SK-N-SH (cell line): ENCODE results near the gene NKG7. TPM values are rescaled to one million over a fixed set of nuclear protein-coding genes. Genes with fewer than 3 reads are reported as not detected.
A peak's percentile ranks its signal among the peaks of the same experiment; 100 is the strongest.

Experiments
- CTCF ChIA-PET: fragments of 300-600, 350-600 bp; formaldehyde crosslinking; extraction: SDS; loops from one replicate; lab custom pipeline; 2021; lab: Yijun Ruan, JAX
- POLR2A ChIA-PET: fragments of 350-600 bp; sonication (Branson Sonifier 250); formaldehyde crosslinking; extraction: SDS; loops from one replicate; lab custom pipeline; 2020; ENCODE audit warnings: antibody characterized with exemption, inconsistent platforms; lab: Yijun Ruan, JAX
- DNase-seq: peaks from one replicate; pipeline ENCODE4 v3.0.0; 2012
- H2AFZ ChIP-seq: fragments of 200-600 bp; sonication (generic); 2 replicates; pipeline ENCODE4 v1.8.1; 2016; ENCODE audit warnings: antibody characterized with exemption, mild to moderate bottlenecking, low read depth
- H3F3A ChIP-seq: fragments of 200-600 bp; sonication (generic); replicated peaks from 2 replicates; pipeline ENCODE3; 2016; ENCODE audit warnings: antibody characterized with exemption, mild to moderate bottlenecking; ENCODE audit not compliant: insufficient read depth
- H3K27ac ChIP-seq, 2 experiments: fragments of 200-500 bp in 1 of 2; fragments of 200-600 bp in 1 of 2; sonication (Bioruptor generic) in 1 of 2; sonication (generic), shearing (Covaris generic) in 1 of 2; 2 replicates each; pipeline versions ENCODE4 v1.5.1 to v1.6.1; 2014 to 2016; ENCODE audit warnings: low read depth in 2 of 2, inconsistent platforms in 1 of 2, low read length in 1 of 2, mild to moderate bottlenecking in 1 of 2, mixed read lengths in 1 of 2
- H3K27me3 ChIP-seq: fragments of 200-600 bp; sonication (generic), shearing (Covaris generic); 2 replicates; pipeline ENCODE4 v1.6.1; 2016; ENCODE audit warnings: mixed run types; ENCODE audit not compliant: insufficient read depth
- H3K36me3 ChIP-seq, 2 experiments: fragments of 200-500 bp in 1 of 2; fragments of 200-600 bp in 1 of 2; sonication (Bioruptor generic) in 1 of 2; sonication (generic) in 1 of 2; replicated peaks in 1 of 2; 2 replicates each; pipeline versions ENCODE3 to v1.5.1; 2014 to 2016; ENCODE audit warnings: low read length in 1 of 2, mild to moderate bottlenecking in 1 of 2; ENCODE audit not compliant: insufficient read depth in 2 of 2, control insufficient read depth in 1 of 2
- H3K4me1 ChIP-seq, 2 experiments: fragments of 200-500 bp in 1 of 2; fragments of 200-600 bp in 1 of 2; sonication (Bioruptor generic) in 1 of 2; sonication (generic), shearing (Covaris generic) in 1 of 2; 2 replicates each; pipeline versions ENCODE4 v1.5.1 to v1.6.1; 2014 to 2016; ENCODE audit warnings: low read depth in 1 of 2, low read length in 1 of 2, mixed run types in 1 of 2; ENCODE audit not compliant: insufficient read depth in 2 of 2, control insufficient read depth in 1 of 2
- H3K4me2 ChIP-seq: fragments of 200-600 bp; sonication (generic), shearing (Covaris generic); 2 replicates; pipeline ENCODE4 v1.6.1; 2017; ENCODE audit warnings: mixed run types
- H3K4me3 ChIP-seq, 2 experiments: fragments of 200-500 bp in 1 of 2; fragments of 200-600 bp in 1 of 2; sonication (Bioruptor generic) in 1 of 2; sonication (generic), shearing (Covaris generic) in 1 of 2; 2 replicates each; pipeline versions ENCODE4 v1.5.1 to v1.8.1; 2014 to 2016; ENCODE audit warnings: low read depth in 2 of 2, inconsistent platforms in 1 of 2, low read length in 1 of 2, mild to moderate bottlenecking in 1 of 2, mixed read lengths in 1 of 2, moderate library complexity in 1 of 2
- H3K79me2 ChIP-seq: fragments of 200-600 bp; sonication (generic); 2 replicates; pipeline ENCODE4 v1.8.1; 2017; ENCODE audit warnings: mild to moderate bottlenecking; ENCODE audit not compliant: insufficient read depth
- H3K9ac ChIP-seq: fragments of 200-600 bp; sonication (generic); 2 replicates; pipeline ENCODE4 v1.6.1; 2017; ENCODE audit warnings: mixed run types
- H3K9me2 ChIP-seq: fragments of 200-600 bp; sonication (generic); 2 replicates; pipeline ENCODE4 v1.6.1; 2017; ENCODE audit warnings: mixed run types
- H3K9me3 ChIP-seq: fragments of 200-600 bp; sonication (generic); 2 replicates; pipeline ENCODE4 v1.6.1; 2017; ENCODE audit warnings: mixed run types, mild to moderate bottlenecking, moderate library complexity
- H4K20me1 ChIP-seq: fragments of 200-600 bp; sonication (generic); 2 replicates; pipeline ENCODE4 v1.6.1; 2017; ENCODE audit warnings: mild to moderate bottlenecking, mixed run types; ENCODE audit not compliant: insufficient read depth
- EP300 ChIP-seq, 2 experiments: IDR thresholded peaks; 2 replicates each; pipeline versions ENCODE4 v1.4.0 to v1.6.1; 2012; ENCODE audit warnings: borderline replicate concordance in 1 of 2, low read depth in 1 of 2, low read length in 1 of 2
- EZH2phosphoT487 ChIP-seq: fragments of 200-600 bp; sonication (generic); IDR thresholded peaks from 2 replicates; pipeline ENCODE4 v1.6.1; 2017; ENCODE audit warnings: low read depth, mixed run types, mild to moderate bottlenecking, antibody characterized with exemption, moderate library complexity, borderline replicate concordance
- FOSL2 ChIP-seq: IDR thresholded peaks from 2 replicates; pipeline ENCODE4 v1.4.0; 2012; ENCODE audit warnings: low read depth, mild to moderate bottlenecking, moderate library complexity, borderline replicate concordance
- GATA2 ChIP-seq: sonication (generic); formaldehyde crosslinking; IDR thresholded peaks from 2 replicates; pipeline ENCODE4 v1.5.0; 2020; ENCODE audit warnings: mild to moderate bottlenecking, missing genetic modification reagents
- MEF2A ChIP-seq: IDR thresholded peaks from 2 replicates; pipeline ENCODE4 v1.4.0; 2012; ENCODE audit warnings: low read depth, borderline replicate concordance
- NRF1 ChIP-seq: IDR thresholded peaks from 2 replicates; pipeline ENCODE4 v1.6.1; 2012; ENCODE audit warnings: low read depth, mild to moderate bottlenecking, low read length
- POLR2AphosphoS5 ChIP-seq: IDR thresholded peaks from 2 replicates; pipeline ENCODE4 v1.6.1; 2012; ENCODE audit warnings: low read depth, low read length
- RAD21 ChIP-seq: IDR thresholded peaks from 2 replicates; pipeline ENCODE4 v1.6.1; 2012; ENCODE audit warnings: mild to moderate bottlenecking, low read length
- RCOR1 ChIP-seq: fragments of 150-350 bp; IDR thresholded peaks from 2 replicates; pipeline ENCODE4 v1.6.1; 2017; ENCODE audit warnings: antibody characterized with exemption, low read length
- REST ChIP-seq: IDR thresholded peaks from 2 replicates; pipeline ENCODE4 v1.6.1; 2012; ENCODE audit warnings: mild to moderate bottlenecking, low read depth, low read length, moderate library complexity
- RFX5 ChIP-seq: IDR thresholded peaks from 2 replicates; pipeline ENCODE4 v1.6.1; 2012; ENCODE audit warnings: mild to moderate bottlenecking, improper control_type of control experiment, low read length
- TAF1 ChIP-seq: IDR thresholded peaks from 2 replicates; pipeline ENCODE4 v1.6.1; 2012; ENCODE audit warnings: low read depth, mild to moderate bottlenecking, low read length, moderate library complexity, borderline replicate concordance
- WGBS: methylation state at CpG from one replicate; pipeline ENCODE4 v1.1.6; 2017; ENCODE audit warnings: low lambda C conversion rate; 5-methylcytosine and 5-hydroxymethylcytosine counted together
- polyA plus RNA-seq, 3 experiments: library from polyadenylated mRNA; depleted of rRNA; stranded (reverse); fragments of >200 nt; gene quantifications; 2 replicates each; pipeline ENCODE4 v1.2.3, GENCODE V29; 2012
- TF ChIP-seq, protein P1 (sequence below): IDR thresholded peaks from 2 replicates; pipeline ENCODE4; 2012
- TF ChIP-seq, protein P2 (sequence below): fragments of 150-350 bp; IDR thresholded peaks from 2 replicates; pipeline ENCODE4 v1.6.1; 2017; ENCODE audit warnings: antibody characterized with exemption, low read length, low read depth, borderline replicate concordance
- TF ChIP-seq, protein P3 (sequence below): IDR thresholded peaks from 2 replicates; pipeline ENCODE4 v1.4.0; 2012; ENCODE audit warnings: low read depth, borderline replicate concordance

The NKG7 gene
- polyA plus RNA-seq, 1 of the 3 experiments (the other 2 are of a cell fraction) = not detected

DNA sequence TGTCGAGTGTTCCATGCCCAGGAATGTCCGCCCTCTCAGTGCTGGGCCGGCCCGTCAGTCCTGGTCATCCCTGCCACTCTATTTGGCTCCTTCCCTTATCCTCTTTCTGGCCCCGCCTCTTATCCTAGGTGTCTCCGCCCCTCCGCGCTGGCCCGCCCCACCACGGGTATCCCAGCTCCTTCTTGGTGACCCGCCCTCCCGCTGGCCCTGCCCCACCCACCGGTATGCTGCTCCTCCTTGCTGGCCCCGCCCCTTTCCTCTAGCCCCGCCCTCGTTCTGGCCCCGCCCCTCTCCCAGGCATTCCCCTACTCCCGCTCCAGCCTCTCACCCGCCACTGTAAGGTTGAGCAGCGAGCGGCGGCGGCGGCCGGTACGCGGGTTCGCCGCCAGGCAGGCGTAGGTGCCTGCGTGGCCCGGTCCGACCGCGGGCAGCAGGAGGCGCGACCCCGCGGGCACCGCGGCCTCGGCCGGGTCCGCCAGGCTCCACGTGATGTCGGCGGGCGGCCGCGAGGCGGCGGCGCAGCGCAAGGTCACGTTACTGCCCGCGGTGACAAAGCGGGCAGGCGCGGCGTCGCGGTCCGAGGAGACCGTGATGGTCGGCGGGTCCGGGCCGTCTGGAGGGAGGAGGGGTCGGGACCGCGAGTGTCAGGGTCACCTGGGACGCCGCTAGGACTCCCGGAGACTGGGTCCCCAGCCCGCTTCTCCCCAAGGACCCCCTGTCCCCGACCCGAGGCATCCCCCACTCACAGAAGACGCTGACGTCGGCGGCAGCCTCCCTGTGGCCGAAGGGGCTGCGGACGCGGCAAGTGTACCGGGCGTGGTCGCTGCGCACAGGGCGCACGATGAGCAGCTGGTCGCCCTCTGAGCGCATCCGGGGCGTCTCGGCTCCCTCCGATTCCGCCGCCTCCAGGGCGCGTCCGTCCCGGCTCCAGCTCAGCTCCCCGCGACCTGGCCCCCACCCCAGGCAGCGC is 32.5 kb downstream of the NKG7 start (continued):
- TF ChIP-seq RFX5 = no peak
- peak; percentile 23; the same call in 1 of the 2 replicates for TF ChIP-seq RAD21
- TF ChIP-seq MEF2A = no peak
- no peak for TF ChIP-seq RCOR1
- TF ChIP-seq FOSL2 = no peak
- TF ChIP-seq NRF1 = peak; percentile 36; the same call in 1 of the 2 replicates
- no peak for TF ChIP-seq GATA2 (CRISPR knock-in tag)
- TF ChIP-seq REST = no peak

GRCh38 chr19:51339313-51339686 is 33.2 kb downstream of the NKG7 start:
- H3F3A ChIP-seq = peaks cover 3% of the 10 kb centered on the region
- H4K20me1 ChIP-seq = no peaks in the 10 kb centered on the region
- H3K27me3 ChIP-seq = no peaks in the 10 kb centered on the region
- peak overlapping the region; percentile 57; the same call in 1 of the 2 replicates for H3K9ac ChIP-seq
- H2AFZ ChIP-seq = peak overlapping the region; percentile 99
- H3K9me2 ChIP-seq = no peaks in the 10 kb centered on the region
- H3K79me2 ChIP-seq = no peaks in the 10 kb centered on the region
- no peaks in the 10 kb centered on the region for H3K9me3 ChIP-seq
- H3K27ac ChIP-seq = peak overlapping the region; percentile 65 to 76; a peak in 3 of 4 replicates
- WGBS = 1% methylated on average over 10 of the region's 10 CpGs
- H3K4me1 ChIP-seq = peaks cover 0 to 8% of the 10 kb centered on the region in 2 experiments; a peak in 1 of 4 replicates
- CTCF ChIA-PET = interaction anchor here (0.6 to 2.1 kb wide), 10 partner anchors 30 to 292 kb away, joined by 3 to 7 read pairs (median 4); no protein-coding TSS in a partner anchor
- peak overlapping the region; percentile 97 for H3K4me2 ChIP-seq
- POLR2A ChIA-PET = interaction anchor here (1.3 kb wide), 1 partner anchor 28 kb away, joined by 7 read pairs; no protein-coding TSS in a partner anchor
- H3K36me3 ChIP-seq = no peaks in the 10 kb centered on the region
- H3K4me3 ChIP-seq = peak overlapping the region; percentile 63 to 80
- DNase-seq = no peak
- TF ChIP-seq POLR2AphosphoS5 = no peak
- no peak for TF ChIP-seq EP300 (IDR thresholded peaks at IDR 0.05; ENCODE audit: borderline replicate concordance in 1 of 2, low read depth in 1 of 2, low read length in 1 of 2)
- no peak for TF ChIP-seq REST
- TF ChIP-seq, protein P1, sequence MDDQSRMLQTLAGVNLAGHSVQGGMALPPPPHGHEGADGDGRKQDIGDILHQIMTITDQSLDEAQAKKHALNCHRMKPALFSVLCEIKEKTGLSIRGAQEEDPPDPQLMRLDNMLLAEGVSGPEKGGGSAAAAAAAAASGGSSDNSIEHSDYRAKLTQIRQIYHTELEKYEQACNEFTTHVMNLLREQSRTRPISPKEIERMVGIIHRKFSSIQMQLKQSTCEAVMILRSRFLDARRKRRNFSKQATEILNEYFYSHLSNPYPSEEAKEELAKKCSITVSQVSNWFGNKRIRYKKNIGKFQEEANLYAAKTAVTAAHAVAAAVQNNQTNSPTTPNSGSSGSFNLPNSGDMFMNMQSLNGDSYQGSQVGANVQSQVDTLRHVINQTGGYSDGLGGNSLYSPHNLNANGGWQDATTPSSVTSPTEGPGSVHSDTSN = no peak
- TF ChIP-seq, protein P2, sequence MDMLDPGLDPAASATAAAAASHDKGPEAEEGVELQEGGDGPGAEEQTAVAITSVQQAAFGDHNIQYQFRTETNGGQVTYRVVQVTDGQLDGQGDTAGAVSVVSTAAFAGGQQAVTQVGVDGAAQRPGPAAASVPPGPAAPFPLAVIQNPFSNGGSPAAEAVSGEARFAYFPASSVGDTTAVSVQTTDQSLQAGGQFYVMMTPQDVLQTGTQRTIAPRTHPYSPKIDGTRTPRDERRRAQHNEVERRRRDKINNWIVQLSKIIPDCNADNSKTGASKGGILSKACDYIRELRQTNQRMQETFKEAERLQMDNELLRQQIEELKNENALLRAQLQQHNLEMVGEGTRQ = no peak
- no peak for TF ChIP-seq EZH2phosphoT487
- TF ChIP-seq FOSL2 = no peak
- TF ChIP-seq, protein P3, sequence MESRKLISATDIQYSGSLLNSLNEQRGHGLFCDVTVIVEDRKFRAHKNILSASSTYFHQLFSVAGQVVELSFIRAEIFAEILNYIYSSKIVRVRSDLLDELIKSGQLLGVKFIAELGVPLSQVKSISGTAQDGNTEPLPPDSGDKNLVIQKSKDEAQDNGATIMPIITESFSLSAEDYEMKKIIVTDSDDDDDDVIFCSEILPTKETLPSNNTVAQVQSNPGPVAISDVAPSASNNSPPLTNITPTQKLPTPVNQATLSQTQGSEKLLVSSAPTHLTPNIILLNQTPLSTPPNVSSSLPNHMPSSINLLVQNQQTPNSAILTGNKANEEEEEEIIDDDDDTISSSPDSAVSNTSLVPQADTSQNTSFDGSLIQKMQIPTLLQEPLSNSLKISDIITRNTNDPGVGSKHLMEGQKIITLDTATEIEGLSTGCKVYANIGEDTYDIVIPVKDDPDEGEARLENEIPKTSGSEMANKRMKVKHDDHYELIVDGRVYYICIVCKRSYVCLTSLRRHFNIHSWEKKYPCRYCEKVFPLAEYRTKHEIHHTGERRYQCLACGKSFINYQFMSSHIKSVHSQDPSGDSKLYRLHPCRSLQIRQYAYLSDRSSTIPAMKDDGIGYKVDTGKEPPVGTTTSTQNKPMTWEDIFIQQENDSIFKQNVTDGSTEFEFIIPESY = no peak
- TF ChIP-seq NRF1 = no peak
- no peak for TF ChIP-seq TAF1
